Dedifferentiated amniotic fluid mesenchymal stem cell (primary cell): ENCODE results near the gene OTUD3.

Experiments
- DNase-seq: peaks from one replicate; pipeline ENCODE4 v3.0.0-alpha.2; 2016; ENCODE audit errors: extremely low spot score

The OTUD3 gene

DNA sequence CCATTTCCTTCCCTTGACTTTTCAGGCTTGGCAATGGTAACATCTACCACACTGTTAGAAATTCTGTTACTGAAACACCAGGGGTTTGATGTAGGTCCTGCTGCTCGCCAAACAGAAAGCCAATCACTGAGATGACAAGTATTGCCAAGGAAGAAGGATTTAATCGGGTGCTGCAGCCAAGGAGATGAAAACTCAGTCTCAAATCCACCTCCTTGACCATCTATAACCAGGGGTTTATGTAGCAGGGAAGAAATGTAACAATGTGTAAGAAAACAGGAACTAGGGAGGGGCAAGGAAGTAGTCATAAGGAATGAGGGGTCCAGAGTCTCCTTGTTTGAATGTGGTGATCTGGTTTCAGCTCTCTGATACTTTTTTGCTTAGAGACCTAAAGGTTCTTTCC, 71.9 kb downstream of the OTUD3 start:
- DNase-seq, result no peak

DNA sequence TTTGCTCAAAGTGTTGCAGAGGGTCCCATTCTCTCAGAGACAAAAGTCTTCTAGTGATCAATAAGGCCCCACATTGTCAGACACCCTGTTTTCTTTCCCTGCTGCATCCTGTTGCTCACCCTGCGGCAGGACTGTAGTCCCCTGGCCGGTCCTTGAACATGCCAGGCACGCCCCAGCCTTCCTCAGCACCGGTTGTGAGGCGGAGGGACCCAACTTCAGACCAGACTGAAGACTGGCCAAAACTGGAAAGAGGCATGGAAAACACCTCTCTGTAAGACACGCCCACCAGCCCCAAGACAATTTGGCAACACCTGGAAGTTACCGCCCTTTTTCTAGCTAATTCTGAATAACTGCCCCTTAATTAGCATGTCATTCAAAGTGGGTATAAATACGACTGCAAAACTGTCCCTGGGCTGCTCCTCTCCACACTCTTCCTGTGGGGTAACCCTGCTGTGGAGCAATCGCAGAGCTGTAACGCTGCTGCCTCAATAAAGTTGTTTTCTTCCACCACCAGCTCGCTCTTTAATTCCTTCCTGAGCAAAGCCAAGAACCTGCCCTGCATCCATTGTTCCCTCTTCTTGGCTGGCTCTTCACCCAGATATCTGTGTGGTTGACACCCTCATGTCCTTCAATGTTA, 73.5 kb downstream of the OTUD3 start:
- no peak for DNase-seq

DNA sequence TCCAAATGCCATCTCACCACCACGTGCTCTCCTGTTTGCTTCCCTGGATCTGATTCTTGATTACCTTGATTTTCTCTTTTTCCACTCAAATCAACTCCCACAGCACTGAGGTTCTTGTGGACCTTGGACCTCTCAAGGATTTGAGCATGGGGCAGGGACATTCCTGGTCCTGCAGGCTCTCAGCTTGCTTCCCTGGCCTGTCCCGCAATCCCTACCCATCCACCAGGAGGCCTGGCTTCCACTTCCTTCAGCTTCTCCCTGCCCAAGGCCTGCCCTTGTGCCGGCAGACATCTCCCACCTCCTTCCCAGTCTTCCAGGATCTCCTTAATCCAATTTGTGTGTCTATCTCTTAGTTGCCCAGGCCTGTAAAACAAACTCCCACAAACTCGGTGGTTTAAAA, 75.6 kb downstream of the OTUD3 start:
- no peak for DNase-seq

DNA sequence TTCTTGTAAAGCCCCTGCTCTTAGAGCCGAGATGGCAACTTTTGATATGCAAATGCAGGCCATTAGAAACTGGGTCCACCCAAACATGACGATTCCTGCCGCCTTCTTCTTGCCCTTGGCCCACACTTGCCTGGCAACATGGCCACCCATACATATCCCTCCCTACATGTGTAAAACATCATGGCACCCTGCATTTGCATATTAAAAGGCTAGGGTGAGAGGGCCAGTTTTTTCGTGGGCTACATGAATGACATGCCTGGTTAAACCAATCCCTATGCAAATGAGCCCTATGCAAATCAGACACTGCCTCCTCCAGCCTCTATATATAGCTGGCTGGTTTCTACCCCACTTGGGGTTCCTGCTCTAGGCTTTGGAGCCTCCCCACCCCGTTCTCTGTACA, 78.4 kb downstream of the OTUD3 start:
- DNase-seq, result no peak
